IMR-90 (cell line): ENCODE data around the gene SPACDR. TPM values are rescaled to one million over a fixed set of nuclear protein-coding genes. Genes with fewer than 3 reads are reported as not detected.
A peak's percentile ranks its signal among the peaks of the same experiment; 100 is the strongest.

Experiments used
- ATAC-seq: fragments of 200-7000 bp; cut with Tn5 transposase; 2 replicates; pipeline ENCODE4 v1.9.1; 2020; ENCODE audit warnings: low read depth, mild to moderate bottlenecking, moderate library complexity
- BruUV-seq: library from RNA; stranded (reverse); fragments of 400-500 nt; replicated peaks from 2 replicates; lab custom pipeline; 2021; lab: Mats Ljungman, UMichigan
- CTCF ChIA-PET: fragments of 300-600 bp; formaldehyde crosslinking; extraction: SDS; loops from one replicate; lab custom pipeline; 2021; ENCODE audit warnings: antibody characterized with exemption; lab: Yijun Ruan, JAX
- POLR2A ChIA-PET: fragments of 300-600 bp; sonication (Branson Sonifier 250); formaldehyde crosslinking; loops from one replicate; lab custom pipeline; 2022; ENCODE audit warnings: antibody characterized with exemption; ENCODE audit not compliant: unreplicated experiment; lab: Charles Lee
- DNase-seq: peaks from one replicate; pipeline ENCODE4 v3.0.0; 2013
- H2AFZ ChIP-seq: replicated peaks from 2 replicates; pipeline ENCODE3; 2013; ENCODE audit warnings: low read length, mild to moderate bottlenecking; ENCODE audit not compliant: poor library complexity
- H2AK5ac ChIP-seq: 2 replicates; pipeline ENCODE4 v1.6.1; 2013; ENCODE audit warnings: low read depth, low read length, inconsistent platforms
- H2AK9ac ChIP-seq: replicated peaks from 2 replicates; pipeline ENCODE3; 2013; ENCODE audit warnings: mild to moderate bottlenecking, low read depth, low read length, moderate library complexity; ENCODE audit not compliant: poor library complexity
- H2BK120ac ChIP-seq: 2 replicates; pipeline ENCODE4 v1.6.1; 2013; ENCODE audit warnings: low read depth, low read length, inconsistent platforms
- H2BK15ac ChIP-seq: 3 replicates; pipeline ENCODE4 v1.6.1; 2013; ENCODE audit warnings: low read depth, low read length, inconsistent platforms
- H2BK20ac ChIP-seq: 2 replicates; pipeline ENCODE4 v1.6.1; 2013; ENCODE audit warnings: low read depth, mild to moderate bottlenecking, inconsistent platforms, low read length, moderate library complexity
- H2BK5ac ChIP-seq: 2 replicates; pipeline ENCODE4 v1.6.1; 2013; ENCODE audit warnings: mild to moderate bottlenecking, low read depth, low read length, inconsistent platforms; ENCODE audit not compliant: poor library complexity, severe bottlenecking
- H3K14ac ChIP-seq: replicated peaks from 2 replicates; pipeline ENCODE4 v1.6.1; 2013; ENCODE audit warnings: low read depth, low read length, inconsistent platforms
- H3K18ac ChIP-seq: 2 replicates; pipeline ENCODE4 v1.6.1; 2013; ENCODE audit warnings: low read depth, low read length, control low read depth
- H3K23ac ChIP-seq: 2 replicates; pipeline ENCODE4 v1.6.1; 2013; ENCODE audit warnings: low read depth, low read length, inconsistent platforms
- H3K27ac ChIP-seq: 2 replicates; pipeline ENCODE4 v1.5.1; 2013; ENCODE audit warnings: mild to moderate bottlenecking, control low read depth, low read length; ENCODE audit not compliant: insufficient read depth
- H3K27me3 ChIP-seq: 2 replicates; pipeline ENCODE4 v1.6.1; 2013; ENCODE audit warnings: low read length; ENCODE audit not compliant: control insufficient read depth, insufficient read depth
- H3K36me3 ChIP-seq: 2 replicates; pipeline ENCODE4 v1.6.1; 2013; ENCODE audit warnings: low read length, mixed read lengths; ENCODE audit not compliant: control insufficient read depth, insufficient read depth
- H3K4ac ChIP-seq: 2 replicates; pipeline ENCODE4 v1.6.1; 2013; ENCODE audit warnings: low read depth, low read length, inconsistent platforms
- H3K4me1 ChIP-seq: 2 replicates; pipeline ENCODE4 v1.6.1; 2013; ENCODE audit warnings: low read length, mixed read lengths; ENCODE audit not compliant: control insufficient read depth, insufficient read depth
- H3K4me2 ChIP-seq: 2 replicates; pipeline ENCODE4 v1.6.1; 2013; ENCODE audit warnings: low read depth, mild to moderate bottlenecking, control low read depth, low read length, moderate library complexity
- H3K4me3 ChIP-seq: 2 replicates; pipeline ENCODE4 v1.5.1; 2013; ENCODE audit warnings: low read depth, mild to moderate bottlenecking, control low read depth, low read length, moderate library complexity; ENCODE audit not compliant: insufficient read depth
- H3K56ac ChIP-seq: 2 replicates; pipeline ENCODE4 v1.6.1; 2013; ENCODE audit warnings: low read length, inconsistent platforms; ENCODE audit not compliant: insufficient read depth; ENCODE audit errors: extremely low read depth
- H3K79me1 ChIP-seq, 2 experiments: 2 replicates each; pipeline ENCODE4 v1.6.1; 2013; ENCODE audit warnings: low read length in 2 of 2, inconsistent platforms in 1 of 2, low read depth in 1 of 2
- H3K9ac ChIP-seq: 2 replicates; pipeline ENCODE4 v1.6.1; 2013; ENCODE audit warnings: low read depth, low read length, control low read depth
- H3K9me1 ChIP-seq: 2 replicates; pipeline ENCODE4 v1.6.1; 2013; ENCODE audit warnings: low read length, inconsistent platforms; ENCODE audit not compliant: insufficient read depth
- H3K9me3 ChIP-seq: 2 replicates; pipeline ENCODE4 v1.6.1; 2013; ENCODE audit warnings: low read length; ENCODE audit not compliant: control insufficient read depth, insufficient read depth
- H4K20me1 ChIP-seq: 2 replicates; pipeline ENCODE4 v1.6.1; 2013; ENCODE audit warnings: low read length, inconsistent platforms; ENCODE audit not compliant: insufficient read depth
- H4K5ac ChIP-seq: 2 replicates; pipeline ENCODE4 v1.6.1; 2013; ENCODE audit warnings: mild to moderate bottlenecking, low read depth, low read length, control low read depth
- H4K8ac ChIP-seq, 2 experiments: 2 replicates each; pipeline ENCODE4 v1.6.1; 2013; ENCODE audit warnings: low read depth in 2 of 2, low read length in 2 of 2, control low read depth in 1 of 2, inconsistent platforms in 1 of 2
- H4K91ac ChIP-seq: 2 replicates; pipeline ENCODE4 v1.6.1; 2013; ENCODE audit warnings: low read depth, low read length, inconsistent platforms; ENCODE audit not compliant: insufficient read depth
- BHLHE40 ChIP-seq: fragments of 150-350 bp; IDR thresholded peaks from 2 replicates; pipeline ENCODE4 v1.6.1; 2016; ENCODE audit warnings: mild to moderate bottlenecking, low read depth, low read length
- CEBPB ChIP-seq: IDR thresholded peaks from 2 replicates; pipeline ENCODE4 v1.6.1; 2012; ENCODE audit warnings: low read depth, low read length, improper control_type of control experiment
- FOS ChIP-seq: fragments of 150-350 bp; IDR thresholded peaks from 2 replicates; pipeline ENCODE4 v1.6.1; 2016; ENCODE audit warnings: low read depth, low read length
- MAFK ChIP-seq: IDR thresholded peaks from 2 replicates; pipeline ENCODE4 v1.6.1; 2012; ENCODE audit warnings: low read depth, low read length, improper control_type of control experiment
- MXI1 ChIP-seq: IDR thresholded peaks from 2 replicates; pipeline ENCODE4 v1.6.1; 2012; ENCODE audit warnings: low read depth, mild to moderate bottlenecking, low read length, moderate library complexity, borderline replicate concordance
- RAD21 ChIP-seq: IDR thresholded peaks from 2 replicates; pipeline ENCODE4 v1.6.1; 2012; ENCODE audit warnings: low read length, improper control_type of control experiment
- RCOR1 ChIP-seq: IDR thresholded peaks from 2 replicates; pipeline ENCODE4 v1.6.1; 2012; ENCODE audit warnings: mild to moderate bottlenecking, low read length, improper control_type of control experiment; ENCODE audit not compliant: insufficient replicate concordance
- WGBS, 2 experiments: methylation state at CpG; one replicate each; pipeline versions ENCODE4 v1.1.5 to v1.1.7; 2013; ENCODE audit warnings: missing lambda C conversion rate in 2 of 2; ENCODE audit not compliant: insufficient read length in 1 of 2; ENCODE audit errors: extremely low coverage in 2 of 2; 5-methylcytosine and 5-hydroxymethylcytosine counted together
- dilution Hi-C: fragments of 300-500 bp; cut with HindIII; formaldehyde crosslinking; loops from one replicate; pipeline ENCODE4 v1.14.3; 2018; ENCODE audit warnings: low sequenced_read_pairs; ENCODE audit not compliant: unreplicated experiment
- in situ Hi-C: fragments of 300-500 bp; cut with MboI; formaldehyde crosslinking; loops from 3 replicates; pipeline ENCODE4 v1.14.3; 2019; ENCODE audit warnings: low sequenced_read_pairs, inconsistent platforms, mixed read lengths
- intact Hi-C: fragments of 100-400 bp; cut with micrococcal nuclease; formaldehyde crosslinking; loops from 2 replicates; pipeline ENCODE4 v1.10.0; 2022
- polyA plus RNA-seq, 3 experiments: library from polyadenylated mRNA; depleted of rRNA; stranded (reverse); fragments of >200 nt; gene quantifications; 2 replicates each; pipeline ENCODE4 v1.2.3, GENCODE V29; 2012; ENCODE audit warnings: low replicate concordance in 1 of 3
- total RNA-seq: library from RNA; depleted of rRNA; stranded (reverse); fragments of >200 nt; gene quantifications from 2 replicates; pipeline ENCODE4 v1.2.3, GENCODE V29; 2012
- TF ChIP-seq, protein P1 (sequence below): conservative IDR thresholded peaks from 2 replicates; pipeline ENCODE4 v1.5.1; 2012; ENCODE audit warnings: mild to moderate bottlenecking, low read depth, low read length, improper control_type of control experiment
- TF ChIP-seq, protein P2 (sequence below): fragments of 150-350 bp; IDR thresholded peaks from 2 replicates; pipeline ENCODE4 v1.6.1; 2017; ENCODE audit warnings: mild to moderate bottlenecking, antibody characterized with exemption, low read length, low read depth

The SPACDR gene
- total and polyA plus RNA-seq, 2 of the 4 experiments (the other 2 are of a cell fraction) = 0.54 to 2.1 TPM

DNA sequence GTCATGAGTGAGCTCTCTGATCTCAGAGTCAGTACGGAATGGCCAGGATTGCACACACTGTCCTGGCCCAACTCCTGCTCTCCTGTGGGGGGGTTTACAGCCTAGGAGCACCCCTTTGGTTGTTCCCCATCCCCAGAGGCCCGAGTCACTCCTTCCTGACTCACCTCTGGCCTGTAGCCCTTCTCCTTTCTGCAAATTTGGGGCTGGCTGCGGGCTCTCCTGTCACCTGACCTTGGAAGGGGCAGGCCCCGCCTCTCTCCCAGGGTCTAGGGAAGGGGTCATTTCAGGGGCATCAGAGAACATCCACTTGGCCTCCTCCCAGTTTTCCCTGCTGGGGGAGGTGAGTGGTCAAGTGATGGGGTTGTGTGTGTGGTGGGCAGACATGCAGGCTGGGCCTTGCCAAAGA, 21.4 kb upstream of the SPACDR start:
- in situ Hi-C loops = no loop called here

More for the DNA sequence above, 21.4 kb upstream of the SPACDR start:
- intact Hi-C loops = no loop called here
- no peak overlapping the region for H3K23ac ChIP-seq
- no peak overlapping the region for H3K56ac ChIP-seq
- no peaks in the 10 kb centered on the region for H3K9me3 ChIP-seq
- BruUV-seq = no TSS peak
- no peak overlapping the region for H3K14ac ChIP-seq
- peak overlapping the region; percentile 48 for H2AFZ ChIP-seq
- no peak for ATAC-seq
- H3K9me1 ChIP-seq = no peaks in the 10 kb centered on the region
- no peak for TF ChIP-seq MAFK
- TF ChIP-seq, protein P1, sequence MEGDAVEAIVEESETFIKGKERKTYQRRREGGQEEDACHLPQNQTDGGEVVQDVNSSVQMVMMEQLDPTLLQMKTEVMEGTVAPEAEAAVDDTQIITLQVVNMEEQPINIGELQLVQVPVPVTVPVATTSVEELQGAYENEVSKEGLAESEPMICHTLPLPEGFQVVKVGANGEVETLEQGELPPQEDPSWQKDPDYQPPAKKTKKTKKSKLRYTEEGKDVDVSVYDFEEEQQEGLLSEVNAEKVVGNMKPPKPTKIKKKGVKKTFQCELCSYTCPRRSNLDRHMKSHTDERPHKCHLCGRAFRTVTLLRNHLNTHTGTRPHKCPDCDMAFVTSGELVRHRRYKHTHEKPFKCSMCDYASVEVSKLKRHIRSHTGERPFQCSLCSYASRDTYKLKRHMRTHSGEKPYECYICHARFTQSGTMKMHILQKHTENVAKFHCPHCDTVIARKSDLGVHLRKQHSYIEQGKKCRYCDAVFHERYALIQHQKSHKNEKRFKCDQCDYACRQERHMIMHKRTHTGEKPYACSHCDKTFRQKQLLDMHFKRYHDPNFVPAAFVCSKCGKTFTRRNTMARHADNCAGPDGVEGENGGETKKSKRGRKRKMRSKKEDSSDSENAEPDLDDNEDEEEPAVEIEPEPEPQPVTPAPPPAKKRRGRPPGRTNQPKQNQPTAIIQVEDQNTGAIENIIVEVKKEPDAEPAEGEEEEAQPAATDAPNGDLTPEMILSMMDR = no peak
- TF ChIP-seq, protein P2, sequence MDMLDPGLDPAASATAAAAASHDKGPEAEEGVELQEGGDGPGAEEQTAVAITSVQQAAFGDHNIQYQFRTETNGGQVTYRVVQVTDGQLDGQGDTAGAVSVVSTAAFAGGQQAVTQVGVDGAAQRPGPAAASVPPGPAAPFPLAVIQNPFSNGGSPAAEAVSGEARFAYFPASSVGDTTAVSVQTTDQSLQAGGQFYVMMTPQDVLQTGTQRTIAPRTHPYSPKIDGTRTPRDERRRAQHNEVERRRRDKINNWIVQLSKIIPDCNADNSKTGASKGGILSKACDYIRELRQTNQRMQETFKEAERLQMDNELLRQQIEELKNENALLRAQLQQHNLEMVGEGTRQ = no peak
- no peak for TF ChIP-seq CEBPB
- TF ChIP-seq RAD21 = no peak
- no peak for TF ChIP-seq MXI1
- no peak for TF ChIP-seq RCOR1
- no peak for TF ChIP-seq BHLHE40
- TF ChIP-seq FOS = no peak
- H3K4ac ChIP-seq = no peak overlapping the region
- H2BK120ac ChIP-seq = no peak overlapping the region
- ChIA-PET CTCF (no interaction called here), POLR2A (no interaction called here)
- H3K27me3 ChIP-seq = no peaks in the 10 kb centered on the region; the same call in 1 of the 2 replicates
- no peak overlapping the region for H3K9ac ChIP-seq
- no peak for DNase-seq
- no peak overlapping the region for H3K4me3 ChIP-seq
- H3K27ac ChIP-seq = no peak overlapping the region
- no peaks in the 10 kb centered on the region for H3K79me1 ChIP-seq
- dilution Hi-C loops = no loop called here
- no peaks in the 10 kb centered on the region for H3K36me3 ChIP-seq
- no peak overlapping the region for H2AK5ac ChIP-seq
- no CpG with 5 or more reads among the region's 4 CpGs for whole genome bisulfite sequencing, 2 experiments
- H2AK9ac ChIP-seq = peak overlapping the region; percentile 78
- 0 out of 2 replicates have a peak, but pooled peaks cover 3% of the 10 kb centered on the region for H4K20me1 ChIP-seq
- no peak overlapping the region for H4K5ac ChIP-seq
- H3K18ac ChIP-seq = no peak overlapping the region
- no peak overlapping the region for H2BK5ac ChIP-seq
- H2BK20ac ChIP-seq = no peak overlapping the region
- no peak overlapping the region for H4K8ac ChIP-seq
- no peak overlapping the region for H3K4me2 ChIP-seq
- H3K4me1 ChIP-seq = peaks cover 5% of the 10 kb centered on the region
- H4K91ac ChIP-seq = no peak overlapping the region
- H2BK15ac ChIP-seq = no peak overlapping the region
